BLaER1 treated with 17β-estradiol and CSF1 and Interleukin-3, amounts not matched to agents 10 nM and 100 nM (cell line): Measurements from ENCODE around the gene C1orf232.

Source experiments
- H3K27ac ChIP-seq, 11 experiments: shearing (Covaris generic); formaldehyde crosslinking; 2 replicates each; pipeline ENCODE4 v1.8.1; 2022
- H3K27me3 ChIP-seq, 11 experiments: shearing (Covaris generic); formaldehyde crosslinking; 2 replicates each; pipeline ENCODE4 v1.8.1; 2022
- H3K36me3 ChIP-seq, 11 experiments: shearing (Covaris generic); formaldehyde crosslinking; 2 replicates each; pipeline ENCODE4 v1.8.1; 2022
- H3K4me1 ChIP-seq, 10 experiments: shearing (Covaris generic); formaldehyde crosslinking; 2 replicates each; pipeline ENCODE4 v1.8.1; 2022
- H3K4me2 ChIP-seq, 11 experiments: shearing (Covaris generic); formaldehyde crosslinking; 2 replicates each; pipeline ENCODE4 v1.8.1; 2022
- H3K4me3 ChIP-seq, 10 experiments: shearing (Covaris generic); formaldehyde crosslinking; 2 replicates each; pipeline ENCODE4 v1.8.1; 2022
- H3K9ac ChIP-seq, 11 experiments: shearing (Covaris generic); formaldehyde crosslinking; 2 replicates each; pipeline ENCODE4 v1.8.1; 2022
- H3K9me3 ChIP-seq, 11 experiments: shearing (Covaris generic); formaldehyde crosslinking; replicated peaks in 1 of 11; 2 replicates each; pipeline ENCODE4 v1.8.1; 2022
- H4K20me1 ChIP-seq, 11 experiments: shearing (Covaris generic); formaldehyde crosslinking; 2 replicates each; pipeline ENCODE4 v1.8.1; 2022
- Cebpa-rat ChIP-seq, 11 experiments: shearing (Covaris generic); IDR thresholded peaks; 2 replicates each; pipeline ENCODE4 v1.8.1; 2022

C1orf232 gene

GRCh38 chr1:26197301-26197700 lies 28.5 kb upstream of the C1orf232 start:
- no peak for TF ChIP-seq Cebpa-rat (IDR thresholded peaks at IDR 0.05)
- Histone ChIP-seq H3K4me2 (no peak overlapping the region), H3K27ac (no peak overlapping the region)

GRCh38 chr1:26195805-26196204 lies 27.0 kb upstream of the C1orf232 start:
- Histone ChIP-seq H3K4me2 (no peak overlapping the region), H3K36me3 (no peaks in the 10 kb centered on the region), H3K4me3 (no peak overlapping the region), H3K27ac (no peak overlapping the region), H4K20me1 (no peaks in the 10 kb centered on the region), H3K9ac (no peak overlapping the region), H3K4me1 (peaks cover 0 to 13% (median 11%) of the 10 kb centered on the region in 10 experiments; a peak in 13 of 20 replicates), H3K9me3 (no peaks in the 10 kb centered on the region), H3K27me3 (no peaks in the 10 kb centered on the region)
- no peak for TF ChIP-seq Cebpa-rat (IDR thresholded peaks at IDR 0.05)

More at GRCh38 chr1:26197301-26197700, 28.5 kb upstream of the C1orf232 start:
- Histone ChIP-seq H3K9me3 (no peaks in the 10 kb centered on the region), H3K4me3 (no peak overlapping the region), H3K4me1 (peaks cover 0 to under 1% (median 0%) of the 10 kb centered on the region in 10 experiments; a peak in 1 of 20 replicates), H4K20me1 (no peaks in the 10 kb centered on the region), H3K36me3 (no peaks in the 10 kb centered on the region), H3K27me3 (no peaks in the 10 kb centered on the region), H3K9ac (no peak overlapping the region)

- no peaks in the 10 kb centered on the region for H3K36me3 ChIP-seq
- no peak overlapping the region for H3K27ac ChIP-seq
- H3K9ac ChIP-seq = no peak overlapping the region
- TF ChIP-seq Cebpa-rat (IDR thresholded peaks at IDR 0.05) = no peak
- H3K9me3 ChIP-seq = no peaks in the 10 kb centered on the region
- no peak overlapping the region for H3K4me3 ChIP-seq
- H3K4me2 ChIP-seq = peak overlapping the region in 7 of 11 experiments; percentile 16 to 68 (median 52); a peak in 13 of 22 replicates
- no peaks in the 10 kb centered on the region for H3K27me3 ChIP-seq
- no peaks in the 10 kb centered on the region; a peak in 1 of 22 replicates for H4K20me1 ChIP-seq
- peaks cover 0 to 13% (median 11%) of the 10 kb centered on the region in 10 experiments; a peak in 13 of 20 replicates for H3K4me1 ChIP-seq
These were observed 23.0 kb upstream of the C1orf232 start for GRCh38 chr1:26191739-26192138.

GRCh38 chr1:26190373-26190987 lies 21.7 kb upstream of the C1orf232 start, which contains the start of gene CATSPER4:
Gene CATSPER4 (plus strand): TSS chr1:26190602. CDS start chr1:26190628, 26 bp downstream.
- no peak within 1 kb of the TSS for H3K27ac ChIP-seq

GRCh38 chr1:26189751-26190275 lies 21.1 kb upstream of the C1orf232 start:
- Histone ChIP-seq H3K4me3 (no peak overlapping the region), H3K9me3 (no peaks in the 10 kb centered on the region), H3K4me1 (peaks cover 0 to 13% (median 11%) of the 10 kb centered on the region in 10 experiments; a peak in 13 of 20 replicates), H3K4me2 (no peak overlapping the region), H3K27ac (no peak overlapping the region), H4K20me1 (no peaks in the 10 kb centered on the region; a peak in 1 of 22 replicates), H3K9ac (no peak overlapping the region), H3K27me3 (no peaks in the 10 kb centered on the region), H3K36me3 (no peaks in the 10 kb centered on the region)
- TF ChIP-seq Cebpa-rat (IDR thresholded peaks at IDR 0.05) = no peak

More at GRCh38 chr1:26190373-26190987, 21.7 kb upstream of the C1orf232 start, which contains the start of gene CATSPER4:
- no peak within 1 kb of the TSS for H3K9ac ChIP-seq
- no peak for TF ChIP-seq Cebpa-rat (IDR thresholded peaks at IDR 0.05)
- no peaks in the 10 kb centered on the region for H3K36me3 ChIP-seq
- H3K9me3 ChIP-seq = no peaks in the 10 kb centered on the region
- no peaks in the 10 kb centered on the region for H3K27me3 ChIP-seq
- H3K4me1 ChIP-seq = peaks cover 0 to 13% (median 11%) of the 10 kb centered on the region in 10 experiments; a peak in 13 of 20 replicates
- H3K4me2 ChIP-seq = peak within 1 kb of the TSS in 7 of 11 experiments; percentile 16 to 68 (median 52); a peak in 11 of 22 replicates
- no peak within 1 kb of the TSS for H3K4me3 ChIP-seq
- no peaks in the 10 kb centered on the region; a peak in 1 of 22 replicates for H4K20me1 ChIP-seq

- Histone ChIP-seq H3K4me2 (no peak overlapping the region), H3K36me3 (no peaks in the 10 kb centered on the region), H3K4me3 (no peak overlapping the region), H3K9ac (no peak overlapping the region), H3K27me3 (no peaks in the 10 kb centered on the region), H4K20me1 (no peaks in the 10 kb centered on the region; a peak in 1 of 22 replicates), H3K4me1 (peaks cover 0 to 13% (median 11%) of the 10 kb centered on the region in 10 experiments; a peak in 13 of 20 replicates), H3K27ac (no peak overlapping the region), H3K9me3 (no peaks in the 10 kb centered on the region)
- TF ChIP-seq Cebpa-rat (IDR thresholded peaks at IDR 0.05) = no peak
These were observed 20.6 kb upstream of the C1orf232 start for GRCh38 chr1:26189331-26189730.

GRCh38 chr1:26188477-26188876 lies 19.7 kb upstream of the C1orf232 start:
- H3K4me3 ChIP-seq = no peak overlapping the region
- no peaks in the 10 kb centered on the region; a peak in 1 of 22 replicates for H4K20me1 ChIP-seq
- no peaks in the 10 kb centered on the region for H3K36me3 ChIP-seq
- H3K27me3 ChIP-seq = no peaks in the 10 kb centered on the region
- H3K9ac ChIP-seq = no peak overlapping the region
- peaks cover 0 to 13% (median 11%) of the 10 kb centered on the region in 10 experiments; a peak in 13 of 20 replicates for H3K4me1 ChIP-seq
- H3K9me3 ChIP-seq = no peaks in the 10 kb centered on the region
- no peak overlapping the region for H3K4me2 ChIP-seq
- no peak for TF ChIP-seq Cebpa-rat (IDR thresholded peaks at IDR 0.05)
- no peak overlapping the region for H3K27ac ChIP-seq

- Histone ChIP-seq H3K9me3 (no peaks in the 10 kb centered on the region), H4K20me1 (no peaks in the 10 kb centered on the region; a peak in 1 of 22 replicates), H3K4me3 (no peak overlapping the region), H3K9ac (no peak overlapping the region), H3K27me3 (no peaks in the 10 kb centered on the region), H3K4me1 (peaks cover 0 to 13% (median 11%) of the 10 kb centered on the region in 10 experiments; a peak in 13 of 20 replicates), H3K36me3 (no peaks in the 10 kb centered on the region), H3K27ac (no peak overlapping the region), H3K4me2 (no peak overlapping the region)
- TF ChIP-seq Cebpa-rat (IDR thresholded peaks at IDR 0.05) = no peak
These were observed 19.1 kb upstream of the C1orf232 start for GRCh38 chr1:26187882-26188281.

GRCh38 chr1:26184883-26185282 lies 16.1 kb upstream of the C1orf232 start:
- Histone ChIP-seq H3K4me1 (no peaks in the 10 kb centered on the region), H3K4me3 (no peak overlapping the region), H3K27ac (no peak overlapping the region), H3K27me3 (no peaks in the 10 kb centered on the region), H3K9ac (no peak overlapping the region), H3K4me2 (no peak overlapping the region), H3K9me3 (no peaks in the 10 kb centered on the region), H4K20me1 (no peaks in the 10 kb centered on the region; a peak in 1 of 22 replicates), H3K36me3 (no peaks in the 10 kb centered on the region)
- no peak for TF ChIP-seq Cebpa-rat (IDR thresholded peaks at IDR 0.05)
